K562 (cell line): ENCODE measurements around the gene BORCS5. TPM values are rescaled to one million over a fixed set of nuclear protein-coding genes. Genes with fewer than 3 reads are reported as not detected.

Experiments used
- ATAC-seq: fragments of 200-7000 bp; cut with Tn5 transposase; 3 replicates; pipeline ENCODE4 v1.9.1; 2020; ENCODE audit warnings: moderate library complexity
- BruUV-seq: library from RNA; stranded (reverse); fragments of 400-500 nt; replicated peaks from 2 replicates; lab custom pipeline; 2021; lab: Mats Ljungman, UMichigan
- CTCF ChIA-PET: fragments of 300-600 bp; formaldehyde crosslinking; extraction: SDS; loops from one replicate; lab custom pipeline; 2021; ENCODE audit warnings: low intra/inter-chr PET ratio; lab: Yijun Ruan, JAX
- POLR2A ChIA-PET: fragments of 300-600, 350-650 bp; sonication (Branson Sonifier 250); formaldehyde crosslinking; extraction: SDS; loops from one replicate; lab custom pipeline; 2021; ENCODE audit warnings: antibody characterized with exemption, inconsistent platforms; lab: Yijun Ruan, JAX
- DNase-seq, 4 experiments: peaks; one replicate each; pipeline versions ENCODE4 v3.0.0 to v3.0.0-alpha.2; 2011 to 2018; ENCODE audit warnings: low spot score in 3 of 4, mixed read lengths in 3 of 4; ENCODE audit errors: extremely low read depth in 1 of 4
- FAIRE-seq: peaks from 2 replicates; lab custom pipeline; 2011; peaks lifted over from hg19 to GRCh38; lab: Jason Lieb, UNC
- H2AFZ ChIP-seq: 2 replicates; pipeline ENCODE4 v1.6.0; 2011; ENCODE audit warnings: low read depth, low read length, control low read depth, inconsistent platforms
- H3K27ac ChIP-seq: fragments of 200-600 bp; 3 replicates; pipeline ENCODE4 v1.8.0; 2011; ENCODE audit warnings: low read depth, mild to moderate bottlenecking, control low read depth, inconsistent platforms, low read length, moderate library complexity, mixed read lengths; ENCODE audit errors: extremely low read depth
- H3K27me3 ChIP-seq, 2 experiments: fragments of 300-600 bp in 1 of 2; 2 replicates in 1 of 2; 3 replicates in 1 of 2; pipeline versions ENCODE4 v1.6.0 to v1.8.0; 2011; ENCODE audit warnings: inconsistent platforms in 2 of 2, low read length in 2 of 2, mild to moderate bottlenecking in 1 of 2, mixed read lengths in 1 of 2, moderate library complexity in 1 of 2; ENCODE audit not compliant: control insufficient read depth in 2 of 2, insufficient read depth in 2 of 2
- H3K36me3 ChIP-seq: fragments of 300-600 bp; 3 replicates; pipeline ENCODE4 v1.8.0; 2011; ENCODE audit warnings: mild to moderate bottlenecking, low read length, inconsistent platforms; ENCODE audit not compliant: control insufficient read depth, insufficient read depth
- H3K4me1 ChIP-seq, 2 experiments: fragments of 200-600 bp in 1 of 2; replicated peaks in 1 of 2; 2 replicates in 1 of 2; 3 replicates in 1 of 2; pipeline versions ENCODE4 v1.5.1 to v1.8.0; 2011; ENCODE audit warnings: inconsistent platforms in 2 of 2, low read length in 2 of 2, mild to moderate bottlenecking in 1 of 2, mixed read lengths in 1 of 2, moderate library complexity in 1 of 2; ENCODE audit not compliant: control insufficient read depth in 2 of 2, insufficient read depth in 2 of 2
- H3K4me2 ChIP-seq: 2 replicates; pipeline ENCODE4 v1.6.1; 2011; ENCODE audit warnings: low read length, control low read depth, inconsistent platforms, mixed read lengths; ENCODE audit not compliant: insufficient read depth
- H3K4me3 ChIP-seq: fragments of 200-600 bp; sonication (generic), shearing (Covaris generic); 2 replicates; pipeline ENCODE4 v1.5.1; 2016; ENCODE audit warnings: control low read depth, inconsistent platforms
- H3K79me2 ChIP-seq: fragments of 200-600 bp; 3 replicates; pipeline ENCODE4 v1.8.0; 2011; ENCODE audit warnings: low read length, inconsistent platforms; ENCODE audit not compliant: control insufficient read depth, insufficient read depth
- H3K9ac ChIP-seq, 2 experiments: 2 replicates each; pipeline versions ENCODE4 v1.6.0 to v1.6.1; 2011; ENCODE audit warnings: low read depth in 2 of 2, low read length in 2 of 2, control low read depth in 1 of 2, inconsistent platforms in 1 of 2, mild to moderate bottlenecking in 1 of 2, mixed read lengths in 1 of 2; ENCODE audit not compliant: insufficient read depth in 1 of 2
- H3K9me1 ChIP-seq: one replicate; pipeline ENCODE4 v1.6.0; 2011; ENCODE audit warnings: inconsistent platforms, mild to moderate bottlenecking, low read length, moderate library complexity; ENCODE audit not compliant: control insufficient read depth, insufficient read depth
- H3K9me3 ChIP-seq: replicated peaks from 2 replicates; pipeline ENCODE4 v1.5.1; 2011; ENCODE audit warnings: low read depth, low read length, inconsistent platforms; ENCODE audit not compliant: control insufficient read depth, insufficient read depth
- H4K20me1 ChIP-seq: replicated peaks from 2 replicates; pipeline ENCODE4 v1.6.1; 2011; ENCODE audit warnings: low read length, inconsistent platforms, mixed read lengths; ENCODE audit not compliant: control insufficient read depth, insufficient read depth
- AFF1 ChIP-seq, 2 experiments: fragments of 450-650 bp; IDR thresholded peaks; 2 replicates each; pipeline ENCODE4 v1.6.1; 2018; ENCODE audit warnings: mild to moderate bottlenecking in 2 of 2, low read depth in 1 of 2; ENCODE audit not compliant: partially characterized antibody in 2 of 2
- BHLHE40 ChIP-seq: IDR thresholded peaks from 2 replicates; pipeline ENCODE4 v1.6.1; 2011; ENCODE audit warnings: low read length, improper control_type of control experiment
- CBX2 ChIP-seq: fragments of 200-600 bp; sonication (generic); IDR thresholded peaks from one replicate; pipeline ENCODE4 v1.6.1; 2012; ENCODE audit warnings: mild to moderate bottlenecking, low read length, inconsistent platforms; ENCODE audit not compliant: insufficient read depth, poor library complexity, severe bottlenecking
- JUNB ChIP-seq: fragments of 450-650 bp; formaldehyde crosslinking; conservative IDR thresholded peaks from 2 replicates; pipeline ENCODE4 v1.4.0; 2020; ENCODE audit warnings: mild to moderate bottlenecking
- MBD2 ChIP-seq: sonication (generic); IDR thresholded peaks from 2 replicates; pipeline ENCODE4 v1.6.1; 2016; ENCODE audit warnings: low read depth, borderline replicate concordance
- MCM3 ChIP-seq: fragments of 450-650 bp; IDR thresholded peaks from 2 replicates; pipeline ENCODE4 v1.6.1; 2016
- NFE2L1 ChIP-seq: fragments of 450-650 bp; IDR thresholded peaks from 2 replicates; pipeline ENCODE4 v1.6.1; 2016; ENCODE audit warnings: missing genetic modification characterization, low read depth, mild to moderate bottlenecking, missing compliant biosample characterization, moderate library complexity, borderline replicate concordance
- RAD51 ChIP-seq: fragments of 450-650 bp; IDR thresholded peaks from 2 replicates; pipeline ENCODE4 v1.7.1; 2016; ENCODE audit warnings: low read depth, mild to moderate bottlenecking, borderline replicate concordance
- RB1 ChIP-seq: fragments of 450-650 bp; IDR thresholded peaks from 2 replicates; pipeline ENCODE4 v1.6.1; 2017; ENCODE audit warnings: low read depth, mild to moderate bottlenecking
- TAF9B ChIP-seq: fragments of 450-650 bp; IDR thresholded peaks from 2 replicates; pipeline ENCODE4 v1.6.1; 2018; ENCODE audit warnings: mild to moderate bottlenecking; ENCODE audit not compliant: partially characterized antibody
- THAP7 ChIP-seq: fragments of 250-450 bp; sonication (Bioruptor Pico); IDR thresholded peaks from 2 replicates; pipeline ENCODE4 v1.5.0; 2021
- ZNF224 ChIP-seq: sonication (generic); formaldehyde crosslinking; IDR thresholded peaks from 2 replicates; pipeline ENCODE4 v1.8.0; 2022; ENCODE audit warnings: mild to moderate bottlenecking, missing genetic modification reagents
- ZNF398 ChIP-seq: fragments of 250-450 bp; sonication (Bioruptor Pico); IDR thresholded peaks from 2 replicates; pipeline ENCODE4 v1.8.0; 2021; ENCODE audit warnings: moderate library complexity, mild to moderate bottlenecking, inconsistent platforms
- ZNF507 ChIP-seq: conservative IDR thresholded peaks from 2 replicates; pipeline ENCODE4 v1.6.1; 2017; ENCODE audit warnings: missing genetic modification characterization, missing compliant biosample characterization
- ZNF551 ChIP-seq: fragments of 250-450 bp; sonication (Bioruptor Pico); IDR thresholded peaks from 2 replicates; pipeline ENCODE4 v1.5.0; 2021; ENCODE audit warnings: mild to moderate bottlenecking, moderate library complexity
- WGBS: fragments of 100-300 bp; shearing (Covaris generic); methylation state at CpG from one replicate; pipeline ENCODE4 v1.1.6; 2016; ENCODE audit warnings: low coverage, mixed read lengths; ENCODE audit not compliant: insufficient coverage; ENCODE audit errors: missing lambda C conversion rate; 5-methylcytosine and 5-hydroxymethylcytosine counted together
- in situ Hi-C: fragments of 300-500 bp; cut with MboI; formaldehyde crosslinking; loops from 4 replicates; pipeline ENCODE4 v1.15.0; 2018; ENCODE audit warnings: inconsistent platforms, mixed read lengths
- intact Hi-C: fragments of 100-400 bp; cut with micrococcal nuclease; formaldehyde crosslinking; loops from 2 replicates; pipeline ENCODE4 v1.14.2; 2022
- polyA plus RNA-seq, 8 experiments: library from polyadenylated mRNA; depleted of rRNA in 4 of 8; stranded (reverse) in 5 of 8; unstranded in 3 of 8; fragments of >200 nt; fragmentation: Nextera tagmentation in 2 of 8; fragmentation: Illumina TruSeq in 1 of 8; extraction: Ambion mirVana in 2 of 8; extraction: Trizol in 1 of 8; gene quantifications; 2 replicates each; pipeline versions ENCODE4 v1.2.1 to v1.2.3, GENCODE V29; 2011 to 2014; ENCODE audit warnings: inconsistent platforms in 1 of 8, missing spikeins in 1 of 8
- total RNA-seq, 7 experiments: library from RNA; depleted of rRNA in 6 of 7; stranded (reverse); fragments of >200 nt in 6 of 7; fragmentation: Illumina TruSeq in 2 of 7; extraction: Trizol in 2 of 7; gene quantifications; 2 replicates each; pipeline versions ENCODE4 v1.2.1 to v1.2.3, GENCODE V29; 2011 to 2021; ENCODE audit warnings: low replicate concordance in 1 of 7

BORCS5 gene
- total and polyA plus RNA-seq, 9 of the 15 experiments (the other 6 are each of a cell fraction or from before 2014, with no cell fraction given): 0.31 to 12.4 (median 6.6) TPM

- 82% methylated on average over 10 of the region's 10 CpGs for WGBS
- 0 out of 2 replicates have a peak, but pooled peaks cover 3% of the 10 kb centered on the region for H4K20me1 ChIP-seq
- H3K4me1 ChIP-seq: peaks cover 0 to 2% of the 10 kb centered on the region in 2 experiments; a peak in 2 of 5 replicates
- no peaks in the 10 kb centered on the region for H3K27me3 ChIP-seq
- no peak overlapping the region for H3K27ac ChIP-seq
- ChIA-PET POLR2A (no interaction called here), CTCF (no interaction called here)
- BruUV-seq: no TSS peak
- no peak for FAIRE-seq
- H3K9ac ChIP-seq: no peak overlapping the region
- no peak overlapping the region for H3K4me3 ChIP-seq
- H3K79me2 ChIP-seq: no peaks in the 10 kb centered on the region
- in situ Hi-C loops: no loop called here
- H2AFZ ChIP-seq: no peak overlapping the region
- no peaks in the 10 kb centered on the region for H3K9me3 ChIP-seq
- intact Hi-C loops: no loop called here
- DNase-seq: no peak
- TF ChIP-seq ZNF551: no peak
- TF ChIP-seq AFF1 (IDR thresholded peaks at IDR 0.05; ENCODE audit: low read depth in 1 of 2, partially characterized antibody in 2 of 2): no peak
- TF ChIP-seq BHLHE40: no peak
- TF ChIP-seq THAP7 (CRISPR knock-in tag): no peak
- no peak for TF ChIP-seq TAF9B
- no peak for TF ChIP-seq NFE2L1 (tag)
- no peak for TF ChIP-seq RAD51
- no peak for TF ChIP-seq RB1
- no peak for TF ChIP-seq ZNF507 (tag)
- no peak for TF ChIP-seq JUNB (CRISPR knock-in tag)
- no peak for TF ChIP-seq MBD2
- TF ChIP-seq ZNF224 (CRISPR knock-in tag): no peak
- TF ChIP-seq MCM3: no peak
- TF ChIP-seq ZNF398: no peak
- TF ChIP-seq CBX2: no peak
- no peaks in the 10 kb centered on the region for H3K36me3 ChIP-seq
- no peak overlapping the region for H3K4me2 ChIP-seq
- no peaks in the 10 kb centered on the region for H3K9me1 ChIP-seq
- no peak for ATAC-seq
Observed at GRCh38 chr12:12447837-12448236, 91.0 kb downstream of the BORCS5 start.
